ENCODE results near the gene DLK1.

DNA sequence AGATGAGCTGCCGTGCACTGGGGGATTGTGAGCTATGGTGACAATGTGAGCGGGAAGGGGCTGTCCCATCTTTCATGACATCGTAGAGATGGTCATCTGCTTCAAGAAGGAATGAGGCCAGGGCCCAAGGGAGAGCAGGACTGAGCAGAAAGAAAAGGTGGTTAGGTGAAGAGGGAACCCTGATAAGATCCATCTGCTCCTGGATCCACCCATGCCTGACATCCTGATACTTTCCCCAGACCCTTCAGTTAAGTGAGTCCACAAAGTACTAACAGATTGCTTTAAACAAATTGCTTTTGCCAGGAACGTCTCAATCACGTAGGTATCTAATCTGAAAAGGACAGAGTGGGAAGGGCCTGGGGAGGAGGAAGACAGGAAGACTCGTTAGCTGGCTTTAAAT is 25.4 kb upstream of the DLK1 start:
- TF ChIP-seq, protein P1, sequence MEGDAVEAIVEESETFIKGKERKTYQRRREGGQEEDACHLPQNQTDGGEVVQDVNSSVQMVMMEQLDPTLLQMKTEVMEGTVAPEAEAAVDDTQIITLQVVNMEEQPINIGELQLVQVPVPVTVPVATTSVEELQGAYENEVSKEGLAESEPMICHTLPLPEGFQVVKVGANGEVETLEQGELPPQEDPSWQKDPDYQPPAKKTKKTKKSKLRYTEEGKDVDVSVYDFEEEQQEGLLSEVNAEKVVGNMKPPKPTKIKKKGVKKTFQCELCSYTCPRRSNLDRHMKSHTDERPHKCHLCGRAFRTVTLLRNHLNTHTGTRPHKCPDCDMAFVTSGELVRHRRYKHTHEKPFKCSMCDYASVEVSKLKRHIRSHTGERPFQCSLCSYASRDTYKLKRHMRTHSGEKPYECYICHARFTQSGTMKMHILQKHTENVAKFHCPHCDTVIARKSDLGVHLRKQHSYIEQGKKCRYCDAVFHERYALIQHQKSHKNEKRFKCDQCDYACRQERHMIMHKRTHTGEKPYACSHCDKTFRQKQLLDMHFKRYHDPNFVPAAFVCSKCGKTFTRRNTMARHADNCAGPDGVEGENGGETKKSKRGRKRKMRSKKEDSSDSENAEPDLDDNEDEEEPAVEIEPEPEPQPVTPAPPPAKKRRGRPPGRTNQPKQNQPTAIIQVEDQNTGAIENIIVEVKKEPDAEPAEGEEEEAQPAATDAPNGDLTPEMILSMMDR (IDR thresholded peaks at IDR 0.05), result no peak
- TF ChIP-seq POLR2A (IDR thresholded peaks at IDR 0.05), result no peak

Data from heart left ventricle (tissue), 13 donors.